VCaP (cell line): Measurements from ENCODE around the gene REX1BD.
"Not testable (repeated sequence)": the region's sequence is repeated elsewhere in the genome, so short reads cannot be mapped to it uniquely, and the experiment has no call there.

Experiments used
- H3K27ac ChIP-seq: fragments of 450-650 bp; 2 replicates; pipeline ENCODE4 v1.5.1; 2017
- TF ChIP-seq, protein P1 (sequence below): fragments of 450-650 bp; conservative IDR thresholded peaks from 2 replicates; pipeline ENCODE4 v1.5.1; 2017; ENCODE audit warnings: mild to moderate bottlenecking, moderate library complexity

Gene REX1BD

DNA sequence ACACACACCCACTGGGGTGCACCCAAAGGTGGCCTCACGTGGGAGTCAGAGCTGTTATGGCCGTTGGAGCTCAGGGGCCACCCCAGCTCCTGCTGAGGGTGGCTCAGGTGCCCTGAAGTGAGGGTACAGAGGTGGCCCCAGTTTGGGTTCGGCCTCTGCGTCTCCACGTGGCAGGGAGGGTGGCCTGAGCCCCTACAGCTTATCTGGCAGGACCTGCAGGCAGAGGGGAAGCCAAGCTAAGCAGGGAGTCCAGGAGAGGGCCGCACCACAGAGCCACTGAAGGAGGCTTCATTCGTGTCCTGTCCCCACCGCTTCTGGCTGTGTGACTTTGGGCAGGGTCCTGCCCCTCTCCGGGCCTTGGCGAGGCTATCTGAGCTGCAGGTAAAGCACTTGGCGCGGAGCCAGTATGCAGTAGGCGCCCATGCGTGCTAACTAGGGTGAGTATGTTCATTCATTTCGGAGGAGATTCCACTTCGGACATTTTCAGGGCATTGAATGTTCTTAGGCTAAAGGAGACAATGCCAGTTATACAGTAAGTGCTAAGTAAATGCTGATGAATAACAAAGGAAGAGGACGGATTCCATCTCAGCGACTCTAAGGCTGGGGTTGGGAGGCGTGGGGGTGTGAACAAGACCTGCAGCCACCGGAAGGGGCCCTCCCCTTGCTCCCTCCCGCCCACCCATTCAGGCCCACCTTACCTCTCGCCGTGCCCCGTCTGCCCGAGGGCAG is 4.9 kb downstream of the REX1BD start:
- H3K27ac ChIP-seq = peak overlapping the region; percentile 37
- TF ChIP-seq, protein P1, sequence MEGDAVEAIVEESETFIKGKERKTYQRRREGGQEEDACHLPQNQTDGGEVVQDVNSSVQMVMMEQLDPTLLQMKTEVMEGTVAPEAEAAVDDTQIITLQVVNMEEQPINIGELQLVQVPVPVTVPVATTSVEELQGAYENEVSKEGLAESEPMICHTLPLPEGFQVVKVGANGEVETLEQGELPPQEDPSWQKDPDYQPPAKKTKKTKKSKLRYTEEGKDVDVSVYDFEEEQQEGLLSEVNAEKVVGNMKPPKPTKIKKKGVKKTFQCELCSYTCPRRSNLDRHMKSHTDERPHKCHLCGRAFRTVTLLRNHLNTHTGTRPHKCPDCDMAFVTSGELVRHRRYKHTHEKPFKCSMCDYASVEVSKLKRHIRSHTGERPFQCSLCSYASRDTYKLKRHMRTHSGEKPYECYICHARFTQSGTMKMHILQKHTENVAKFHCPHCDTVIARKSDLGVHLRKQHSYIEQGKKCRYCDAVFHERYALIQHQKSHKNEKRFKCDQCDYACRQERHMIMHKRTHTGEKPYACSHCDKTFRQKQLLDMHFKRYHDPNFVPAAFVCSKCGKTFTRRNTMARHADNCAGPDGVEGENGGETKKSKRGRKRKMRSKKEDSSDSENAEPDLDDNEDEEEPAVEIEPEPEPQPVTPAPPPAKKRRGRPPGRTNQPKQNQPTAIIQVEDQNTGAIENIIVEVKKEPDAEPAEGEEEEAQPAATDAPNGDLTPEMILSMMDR = no peak

DNA sequence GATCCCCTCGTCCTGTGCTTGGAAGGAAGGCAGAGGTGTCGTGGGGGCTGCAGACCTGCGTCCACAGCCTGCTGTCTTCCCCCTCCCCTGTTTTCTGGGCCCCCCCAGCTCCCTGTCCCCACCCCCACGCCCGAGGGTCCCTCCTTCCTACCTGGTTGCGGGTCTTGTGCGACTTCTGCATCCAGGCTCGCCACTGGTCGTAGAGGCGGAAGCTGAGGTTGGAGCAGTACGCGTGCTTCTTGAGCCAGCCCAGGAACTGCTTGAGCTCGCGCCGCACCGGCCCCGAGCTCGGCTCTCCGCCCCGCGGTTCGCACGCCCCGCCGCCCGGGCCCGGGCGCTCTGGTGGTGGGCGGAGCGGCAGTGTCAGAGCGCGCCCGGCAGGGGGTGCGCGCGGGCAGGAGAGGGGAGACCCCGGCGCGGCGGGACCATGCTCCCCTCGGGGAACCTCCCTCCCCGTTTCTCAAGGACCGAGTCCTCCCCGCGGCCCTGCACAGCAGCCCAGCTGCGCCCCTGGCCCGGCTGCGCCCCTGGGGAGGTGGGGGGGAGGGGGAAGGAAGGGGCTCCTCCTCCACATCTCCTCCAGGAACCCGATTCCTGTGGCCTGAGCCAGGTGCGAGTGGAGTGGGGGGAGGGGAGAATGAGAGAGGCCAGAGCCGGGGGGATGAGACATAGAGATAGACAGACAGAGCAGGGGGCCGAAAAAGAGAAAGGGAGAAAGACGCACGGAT is 5.7 kb downstream of the REX1BD start:
- TF ChIP-seq, protein P1 = peak; percentile 97
- H3K27ac ChIP-seq = peak overlapping the region; percentile 37

DNA sequence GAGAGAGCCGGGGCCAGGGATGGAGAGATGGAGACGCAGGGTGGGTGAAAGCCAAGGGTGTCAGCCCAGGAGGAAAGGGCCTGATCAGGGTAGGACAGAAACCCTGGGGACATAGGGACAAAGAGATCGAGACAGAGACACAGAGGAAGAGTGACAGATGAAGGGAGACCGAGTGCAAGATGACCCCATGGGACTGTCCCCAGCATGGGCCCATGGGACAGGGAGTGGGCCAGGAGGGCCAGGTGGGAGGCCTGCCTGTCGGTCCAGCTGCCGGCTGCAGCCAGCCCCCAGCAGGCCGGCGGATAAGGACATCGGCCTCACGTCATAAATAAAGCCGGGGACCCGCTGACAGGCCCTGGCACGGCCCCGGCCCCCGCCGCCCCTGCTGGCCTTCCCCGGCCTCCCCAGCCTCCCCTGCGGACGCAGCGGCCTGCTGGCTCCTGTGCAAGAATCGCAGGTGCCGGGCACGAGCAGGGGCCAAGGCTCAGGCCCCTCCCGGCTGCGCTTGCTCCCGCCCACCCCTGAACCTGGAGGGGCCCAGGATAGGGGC is 6.3 kb downstream of the REX1BD start:
- TF ChIP-seq, protein P1 = no peak
- peak overlapping the region; percentile 37; the same call in 1 of the 2 replicates for H3K27ac ChIP-seq

DNA sequence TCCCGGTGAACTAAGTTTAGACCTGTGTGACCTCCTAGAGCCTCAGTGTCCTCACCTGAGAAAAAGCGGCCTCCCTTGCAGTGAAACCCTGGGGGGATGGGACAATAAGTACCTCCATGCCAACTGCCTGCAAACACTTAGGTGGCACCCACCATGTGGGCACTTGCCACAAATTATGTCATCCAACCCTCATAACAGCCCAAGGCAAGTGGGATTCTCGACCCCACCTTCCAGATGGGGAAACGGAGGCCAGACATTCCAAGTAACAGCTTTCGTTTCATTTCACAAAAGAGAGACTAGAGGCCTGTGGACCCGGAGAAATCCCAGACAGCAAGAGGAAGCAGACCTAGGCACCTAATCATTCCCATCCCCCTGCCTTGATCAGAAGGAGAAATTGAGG is 6.9 kb downstream of the REX1BD start:
- TF ChIP-seq, protein P1 = no peak
- H3K27ac ChIP-seq = no peak overlapping the region

DNA sequence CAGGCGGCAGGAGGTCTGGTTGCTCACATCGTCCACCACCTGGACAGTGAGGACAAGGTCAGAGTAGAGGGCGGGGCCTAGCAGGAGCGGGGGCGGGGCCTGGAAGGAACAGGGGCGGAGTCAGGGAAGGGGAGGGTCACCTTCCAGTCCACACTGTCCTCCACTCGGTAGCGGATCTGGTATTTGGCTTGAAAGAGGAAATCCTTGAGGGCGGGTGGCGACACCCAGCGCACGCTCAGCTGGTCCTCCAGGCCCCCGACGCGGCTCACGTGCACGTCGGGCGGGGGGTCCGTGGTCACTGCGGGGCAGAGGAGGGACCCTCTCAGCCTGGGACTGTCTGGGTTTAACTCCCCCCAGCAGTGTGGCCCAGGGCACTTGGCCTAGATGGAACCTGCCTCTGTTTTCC is 8.2 kb downstream of the REX1BD start:
- TF ChIP-seq, protein P1 = no peak
- H3K27ac ChIP-seq = no peak overlapping the region

DNA sequence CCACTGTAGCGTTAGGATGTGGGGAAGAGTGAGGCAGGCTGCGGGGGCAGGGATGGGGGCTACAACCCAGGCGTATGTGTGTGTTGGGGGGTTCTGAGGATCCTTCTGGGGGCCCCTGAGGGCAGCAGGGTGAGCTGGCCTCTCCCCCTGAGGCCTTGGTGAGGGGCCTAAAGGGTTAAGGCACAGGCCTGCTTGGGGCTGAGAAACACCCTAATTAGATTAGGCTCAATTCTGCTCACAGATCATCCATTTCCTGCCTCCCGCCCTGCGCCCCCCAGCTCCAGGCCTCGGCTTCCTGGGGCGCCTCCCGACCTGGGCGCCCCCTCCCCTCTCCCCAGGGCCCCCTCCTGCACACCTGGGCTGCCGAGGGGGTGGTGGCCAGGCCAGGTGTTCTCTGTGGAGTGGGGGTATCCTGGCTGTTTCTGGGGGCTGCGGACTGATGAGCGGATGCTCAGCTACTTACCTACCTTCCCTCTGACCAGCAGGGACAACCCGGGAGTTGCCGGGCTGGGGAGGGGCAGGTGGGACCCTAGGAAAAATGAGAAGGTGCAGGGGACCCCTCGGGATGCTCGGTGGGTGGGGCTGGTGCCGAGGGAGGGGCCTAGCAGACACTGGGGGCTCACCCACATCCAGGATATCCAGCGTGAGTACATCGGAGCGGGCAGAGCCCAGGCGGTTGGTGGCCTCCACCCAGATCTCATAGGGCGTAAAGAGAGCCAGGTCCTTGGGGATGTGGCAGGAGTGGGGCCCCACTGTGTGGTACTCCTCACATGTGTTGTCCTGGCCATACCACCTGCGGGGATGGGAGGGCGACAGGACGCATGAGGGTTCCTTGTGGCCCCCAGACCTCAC is 9.4 kb downstream of the REX1BD start:
- TF ChIP-seq, protein P1 = no peak
- H3K27ac ChIP-seq = no peak overlapping the region

DNA sequence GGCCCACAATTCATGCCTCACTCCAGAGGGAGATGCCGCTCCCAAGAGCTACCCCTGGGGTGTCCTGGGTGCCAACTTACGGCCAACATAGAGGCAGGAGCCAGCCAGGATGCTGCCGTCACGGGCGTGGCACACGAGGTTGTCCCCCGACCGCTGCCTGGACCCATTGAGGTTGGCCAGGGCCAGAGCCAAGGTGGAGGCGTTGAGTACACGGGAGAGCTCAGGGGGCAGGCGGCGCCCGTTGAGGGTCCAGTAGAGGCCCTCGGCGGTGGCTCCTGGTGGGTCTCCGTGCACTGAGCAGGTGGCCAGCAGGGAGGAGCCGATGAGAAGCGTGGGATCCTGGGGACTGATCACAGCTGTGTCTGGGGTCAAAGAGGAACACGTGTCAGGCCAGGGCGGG is 10.9 kb downstream of the REX1BD start:
- no peak overlapping the region for H3K27ac ChIP-seq
- TF ChIP-seq, protein P1 = no peak

DNA sequence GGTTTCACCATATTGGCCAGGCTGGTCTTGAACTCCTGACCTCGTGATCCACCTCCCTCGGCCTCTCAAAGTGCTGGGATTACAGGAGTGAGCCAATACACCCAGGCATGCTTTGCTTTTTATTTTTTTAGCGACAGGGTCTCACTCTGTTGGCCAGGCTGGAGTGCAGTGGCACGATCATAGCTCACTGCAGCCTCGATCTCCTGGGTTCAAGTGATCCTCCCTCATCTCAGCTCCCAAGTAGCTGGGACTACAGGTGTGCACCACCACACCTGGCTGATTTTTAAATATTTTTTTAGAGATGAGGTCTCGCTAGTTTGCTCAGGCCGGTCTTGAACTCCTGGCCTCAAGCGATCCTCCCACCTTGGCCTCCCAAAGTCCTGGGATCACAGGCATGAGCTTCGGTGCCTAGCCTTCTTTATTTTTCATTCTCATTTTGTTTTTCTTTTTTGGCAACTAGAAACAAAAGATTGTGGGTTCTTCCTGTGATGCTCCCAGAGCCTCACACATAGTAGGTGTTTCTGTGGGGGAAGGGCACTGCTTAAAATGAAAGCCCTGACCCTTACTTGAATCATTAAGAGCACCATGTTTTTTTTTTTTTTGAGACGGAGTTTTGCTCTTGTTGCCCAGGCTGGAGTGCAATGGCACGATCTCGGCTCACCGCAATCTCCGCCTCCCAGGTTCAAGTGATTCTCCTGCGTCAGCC is 12.2 kb downstream of the REX1BD start:
- H3K27ac ChIP-seq = not testable (repeated sequence)
